Stimulated activated naive CD8-positive, alpha-beta T cell treated with anti-CD3 and anti-CD28 coated beads, Interleukin-15, amount 100 ng/mL, for 72 hours (primary cell): ENCODE measurements around the gene ARID3B.
A peak's percentile ranks its signal among the peaks of the same experiment; 100 is the strongest.

Source experiments
- ATAC-seq: fragments of 150-1000 bp; cut with Tn5 transposase; 2 replicates; pipeline ENCODE4 v1.10.0; 2021; ENCODE audit warnings: mild to moderate bottlenecking, moderate library complexity
- DNase-seq, 2 donors: peaks; one replicate each; pipeline ENCODE4 v3.0.0; 2021 to 2022
- H3K27ac Mint-ChIP-seq, 2 donors: one replicate each; pipeline ENCODE4 v1.8.0; 2022; ENCODE audit warnings: mild to moderate bottlenecking in 2 of 2, mixed read lengths in 2 of 2, moderate library complexity in 2 of 2
- H3K27me3 Mint-ChIP-seq: one replicate; pipeline ENCODE4 v1.8.0; 2022; ENCODE audit warnings: mixed read lengths
- H3K4me1 Mint-ChIP-seq: one replicate; pipeline ENCODE4 v1.8.0; 2022; ENCODE audit warnings: mild to moderate bottlenecking, mixed read lengths
- H3K4me3 Mint-ChIP-seq, 2 donors: one replicate each; pipeline ENCODE4 v1.8.0; 2022; ENCODE audit warnings: mild to moderate bottlenecking in 2 of 2, mixed read lengths in 2 of 2, moderate library complexity in 1 of 2
- H3K9me3 Mint-ChIP-seq, 2 donors: one replicate each; pipeline ENCODE4 v1.8.0; 2022; ENCODE audit warnings: mixed read lengths in 2 of 2

ARID3B gene

GRCh38 chr15:74545776-74546656 is 5.0 kb downstream of the ARID3B start:
- Mint-ChIP-seq H3K27ac (peak overlapping the region in 1 of 2 donors; percentile 29), H3K27me3 (no peaks in the 10 kb centered on the region), H3K4me3 (peak overlapping the region; percentile 57 to 72), H3K9me3 (no peaks in the 10 kb centered on the region), H3K4me1 (peaks cover 91% of the 10 kb centered on the region)
- ATAC-seq = peak; percentile 83
- DNase-seq = peak; percentile 94 to 97

GRCh38 chr15:74547616-74548015 is 6.6 kb downstream of the ARID3B start:
- Mint-ChIP-seq H3K9me3 (no peaks in the 10 kb centered on the region), H3K27ac (no peak overlapping the region), H3K4me1 (peaks cover 97% of the 10 kb centered on the region), H3K4me3 (peak overlapping the region in 1 of 2 donors; percentile 39), H3K27me3 (no peaks in the 10 kb centered on the region)
- DNase-seq (no peak), ATAC-seq (no peak)

- no peaks in the 10 kb centered on the region for H3K9me3 Mint-ChIP-seq
- ATAC-seq (no peak), DNase-seq (no peak)
- H3K4me1 Mint-ChIP-seq = peaks cover 97% of the 10 kb centered on the region
- peak overlapping the region in 1 of 2 donors; percentile 11 for H3K4me3 Mint-ChIP-seq
- no peaks in the 10 kb centered on the region for H3K27me3 Mint-ChIP-seq
- no peak overlapping the region for H3K27ac Mint-ChIP-seq
Observed at GRCh38 chr15:74548241-74548640, 7.2 kb downstream of the ARID3B start.

GRCh38 chr15:74549816-74550215 is 8.8 kb downstream of the ARID3B start:
- no peaks in the 10 kb centered on the region for H3K27me3 Mint-ChIP-seq
- no peak overlapping the region for H3K4me3 Mint-ChIP-seq
- ATAC-seq (no peak), DNase-seq (no peak)
- H3K27ac Mint-ChIP-seq = no peak overlapping the region
- no peaks in the 10 kb centered on the region for H3K9me3 Mint-ChIP-seq
- peaks cover 92% of the 10 kb centered on the region for H3K4me1 Mint-ChIP-seq

- DNase-seq (no peak), ATAC-seq (no peak)
- Mint-ChIP-seq H3K9me3 (no peaks in the 10 kb centered on the region), H3K4me3 (no peak overlapping the region), H3K4me1 (peaks cover 73% of the 10 kb centered on the region), H3K27ac (peak overlapping the region in 1 of 2 donors; percentile 38), H3K27me3 (no peaks in the 10 kb centered on the region)
Observed at GRCh38 chr15:74551714-74552113, 10.7 kb downstream of the ARID3B start.

- peaks cover 62% of the 10 kb centered on the region for H3K4me1 Mint-ChIP-seq
- peak overlapping the region in 1 of 2 donors; percentile 65 for H3K27ac Mint-ChIP-seq
- no peaks in the 10 kb centered on the region for H3K27me3 Mint-ChIP-seq
- no peaks in the 10 kb centered on the region for H3K9me3 Mint-ChIP-seq
- DNase-seq (no peak), ATAC-seq (peak; percentile 73)
- H3K4me3 Mint-ChIP-seq = peak overlapping the region in 1 of 2 donors; percentile 64
Observed at GRCh38 chr15:74552773-74553441, 11.9 kb downstream of the ARID3B start.

GRCh38 chr15:74555192-74555591 is 14.2 kb downstream of the ARID3B start:
- no peaks in the 10 kb centered on the region for H3K9me3 Mint-ChIP-seq

GRCh38 chr15:74558706-74559105 is 17.7 kb downstream of the ARID3B start:
- Mint-ChIP-seq H3K27me3 (no peaks in the 10 kb centered on the region), H3K9me3 (no peaks in the 10 kb centered on the region), H3K4me1 (peaks cover 39% of the 10 kb centered on the region), H3K27ac (no peak overlapping the region), H3K4me3 (no peak overlapping the region)
- DNase-seq (no peak), ATAC-seq (no peak)

More at GRCh38 chr15:74555192-74555591, 14.2 kb downstream of the ARID3B start:
- ATAC-seq (no peak), DNase-seq (no peak)
- Mint-ChIP-seq H3K27me3 (no peaks in the 10 kb centered on the region), H3K4me1 (peaks cover 55% of the 10 kb centered on the region), H3K27ac (no peak overlapping the region), H3K4me3 (no peak overlapping the region)

- no peaks in the 10 kb centered on the region for H3K27me3 Mint-ChIP-seq
- ATAC-seq (no peak), DNase-seq (no peak)
- no peak overlapping the region for H3K4me3 Mint-ChIP-seq
- H3K27ac Mint-ChIP-seq = no peak overlapping the region
- peaks cover 57% of the 10 kb centered on the region for H3K4me1 Mint-ChIP-seq
- H3K9me3 Mint-ChIP-seq = no peaks in the 10 kb centered on the region
Observed at GRCh38 chr15:74563442-74563841, 22.4 kb downstream of the ARID3B start.

- Mint-ChIP-seq H3K27me3 (no peaks in the 10 kb centered on the region), H3K4me1 (peaks cover 55% of the 10 kb centered on the region), H3K27ac (no peak overlapping the region), H3K9me3 (no peaks in the 10 kb centered on the region), H3K4me3 (no peak overlapping the region)
- DNase-seq = no peak
- ATAC-seq = no peak
Observed at GRCh38 chr15:74564182-74564581, 23.2 kb downstream of the ARID3B start.

- no peaks in the 10 kb centered on the region for H3K27me3 Mint-ChIP-seq
- H3K27ac Mint-ChIP-seq = no peak overlapping the region
- peaks cover 52% of the 10 kb centered on the region for H3K4me1 Mint-ChIP-seq
- ATAC-seq (no peak), DNase-seq (no peak)
- H3K9me3 Mint-ChIP-seq = no peaks in the 10 kb centered on the region
- no peak overlapping the region for H3K4me3 Mint-ChIP-seq
Observed at GRCh38 chr15:74565381-74566085, 24.5 kb downstream of the ARID3B start.

GRCh38 chr15:74568594-74568993 is 27.6 kb downstream of the ARID3B start:
- H3K27ac Mint-ChIP-seq = no peak overlapping the region
- ATAC-seq (no peak), DNase-seq (no peak)
- no peak overlapping the region for H3K4me3 Mint-ChIP-seq
- H3K9me3 Mint-ChIP-seq = no peaks in the 10 kb centered on the region
- H3K4me1 Mint-ChIP-seq = peaks cover 45% of the 10 kb centered on the region
- H3K27me3 Mint-ChIP-seq = no peaks in the 10 kb centered on the region

- H3K4me1 Mint-ChIP-seq = peaks cover 47% of the 10 kb centered on the region
- no peak overlapping the region for H3K27ac Mint-ChIP-seq
Observed at GRCh38 chr15:74569731-74570070, 28.7 kb downstream of the ARID3B start.

GRCh38 chr15:74571191-74571590 is 30.2 kb downstream of the ARID3B start:
- no peak for DNase-seq
- Mint-ChIP-seq H3K27ac (no peak overlapping the region), H3K4me3 (no peak overlapping the region), H3K9me3 (no peaks in the 10 kb centered on the region), H3K4me1 (peaks cover 41% of the 10 kb centered on the region), H3K27me3 (no peaks in the 10 kb centered on the region)
- no peak for ATAC-seq

More at GRCh38 chr15:74569731-74570070, 28.7 kb downstream of the ARID3B start:
- DNase-seq = no peak
- no peaks in the 10 kb centered on the region for H3K9me3 Mint-ChIP-seq
- no peak for ATAC-seq
- no peaks in the 10 kb centered on the region for H3K27me3 Mint-ChIP-seq
- H3K4me3 Mint-ChIP-seq = no peak overlapping the region

- no peaks in the 10 kb centered on the region for H3K9me3 Mint-ChIP-seq
- ATAC-seq = peak; percentile 52
- H3K27me3 Mint-ChIP-seq = no peaks in the 10 kb centered on the region
- peaks cover 15% of the 10 kb centered on the region for H3K4me1 Mint-ChIP-seq
- DNase-seq = no peak
- peak overlapping the region in 1 of 2 donors; percentile 57 for H3K27ac Mint-ChIP-seq
- no peak overlapping the region for H3K4me3 Mint-ChIP-seq
Observed at GRCh38 chr15:74573987-74574386, 33.0 kb downstream of the ARID3B start.
